ENCODE measurements around the gene TTYH3. TPM values are rescaled to one million over a fixed set of nuclear protein-coding genes. Genes with fewer than 3 reads are reported as not detected.

The TTYH3 gene
- total RNA-seq, 1 experiment from 2014 or later, result 178 TPM

DNA sequence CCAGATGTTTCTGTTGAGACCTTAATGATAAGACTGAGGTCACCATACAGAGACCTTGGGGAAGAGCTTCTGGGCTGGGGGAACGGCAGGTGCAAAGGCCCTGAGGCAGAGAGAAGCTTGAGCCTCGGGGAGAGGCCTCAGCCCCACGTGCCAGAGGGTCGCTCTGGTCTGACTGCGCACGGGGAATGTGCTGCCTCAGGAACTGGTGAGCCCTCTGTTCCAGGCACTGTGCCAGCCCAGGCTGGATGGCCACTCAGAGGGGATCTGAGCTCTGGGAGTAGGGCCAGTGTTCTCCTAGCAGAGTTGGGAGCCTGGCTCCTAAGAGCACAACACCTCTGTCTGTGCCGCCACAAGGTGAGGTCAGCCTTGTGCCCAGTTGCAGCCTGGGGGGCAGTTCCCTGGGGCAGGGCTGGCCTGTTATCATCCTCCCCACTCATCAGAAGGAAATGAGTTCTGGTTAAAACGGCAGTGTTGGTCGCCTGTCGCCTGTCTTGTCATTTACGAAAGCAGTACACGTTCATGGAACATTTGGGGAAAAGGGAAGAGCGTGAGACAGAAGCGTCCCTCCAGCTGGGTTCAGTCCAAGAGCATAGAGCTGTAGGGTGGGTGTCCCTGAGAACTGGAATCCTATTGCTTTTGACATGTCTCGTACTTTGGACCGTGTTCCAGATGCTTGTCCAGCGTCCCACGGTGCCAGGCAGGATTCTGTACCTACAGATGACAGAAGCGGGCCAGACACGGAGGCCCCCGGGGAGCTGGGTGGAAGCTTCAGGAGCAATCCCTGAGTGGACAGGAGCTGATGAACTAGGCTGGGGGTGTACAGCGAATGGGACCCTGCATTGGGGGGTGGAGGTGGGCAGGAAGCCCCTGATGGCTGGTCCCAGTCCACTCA is 4.3 kb downstream of the TTYH3 start:
- ChIA-PET CTCF (interaction anchor here (0.9 to 1.2 kb wide), 2 partner anchors 9 to 35 kb away, joined by 3 to 4 read pairs; no protein-coding TSS in a partner anchor), POLR2A (interaction anchor here (0.6 to 1.5 kb wide), 2 partner anchors 9 to 86 kb away, joined by 3 to 5 read pairs; no protein-coding TSS in a partner anchor)
- Mint-ChIP-seq H3K4me3 (peak overlapping the region; percentile 23; the same call in 1 of the 2 replicates), H3K36me3 (no peaks in the 10 kb centered on the region), H3K27ac (peak overlapping the region; percentile 83), H3K4me1 (peaks cover 26% of the 10 kb centered on the region), H3K27me3 (ENCODE audit: low read depth) (no peaks in the 10 kb centered on the region), H3K9me3 (no peaks in the 10 kb centered on the region)
- TF ChIP-seq KAT7 (CRISPR knock-in tag; IDR thresholded peaks at IDR 0.05; ENCODE audit: borderline replicate concordance) (no peak), SOX15 (CRISPR knock-in tag; IDR thresholded peaks at IDR 0.05) (no peak), NR1H2 (CRISPR knock-in tag; IDR thresholded peaks at IDR 0.05) (no peak), JUN (CRISPR knock-in tag; IDR thresholded peaks at IDR 0.05) (no peak), JAZF1 (CRISPR knock-in tag; IDR thresholded peaks at IDR 0.05) (no peak), ZNF532 (CRISPR knock-in tag; IDR thresholded peaks at IDR 0.05; ENCODE audit: borderline replicate concordance) (no peak), HMGA2 (CRISPR knock-in tag; IDR thresholded peaks at IDR 0.05) (no peak), MYBL2 (CRISPR knock-in tag; IDR thresholded peaks at IDR 0.05) (no peak), ZNF232 (CRISPR knock-in tag; IDR thresholded peaks at IDR 0.05) (no peak)
- TF ChIP-seq, protein P1, sequence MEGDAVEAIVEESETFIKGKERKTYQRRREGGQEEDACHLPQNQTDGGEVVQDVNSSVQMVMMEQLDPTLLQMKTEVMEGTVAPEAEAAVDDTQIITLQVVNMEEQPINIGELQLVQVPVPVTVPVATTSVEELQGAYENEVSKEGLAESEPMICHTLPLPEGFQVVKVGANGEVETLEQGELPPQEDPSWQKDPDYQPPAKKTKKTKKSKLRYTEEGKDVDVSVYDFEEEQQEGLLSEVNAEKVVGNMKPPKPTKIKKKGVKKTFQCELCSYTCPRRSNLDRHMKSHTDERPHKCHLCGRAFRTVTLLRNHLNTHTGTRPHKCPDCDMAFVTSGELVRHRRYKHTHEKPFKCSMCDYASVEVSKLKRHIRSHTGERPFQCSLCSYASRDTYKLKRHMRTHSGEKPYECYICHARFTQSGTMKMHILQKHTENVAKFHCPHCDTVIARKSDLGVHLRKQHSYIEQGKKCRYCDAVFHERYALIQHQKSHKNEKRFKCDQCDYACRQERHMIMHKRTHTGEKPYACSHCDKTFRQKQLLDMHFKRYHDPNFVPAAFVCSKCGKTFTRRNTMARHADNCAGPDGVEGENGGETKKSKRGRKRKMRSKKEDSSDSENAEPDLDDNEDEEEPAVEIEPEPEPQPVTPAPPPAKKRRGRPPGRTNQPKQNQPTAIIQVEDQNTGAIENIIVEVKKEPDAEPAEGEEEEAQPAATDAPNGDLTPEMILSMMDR (IDR thresholded peaks at IDR 0.05), result no peak
- TF ChIP-seq, protein P2, sequence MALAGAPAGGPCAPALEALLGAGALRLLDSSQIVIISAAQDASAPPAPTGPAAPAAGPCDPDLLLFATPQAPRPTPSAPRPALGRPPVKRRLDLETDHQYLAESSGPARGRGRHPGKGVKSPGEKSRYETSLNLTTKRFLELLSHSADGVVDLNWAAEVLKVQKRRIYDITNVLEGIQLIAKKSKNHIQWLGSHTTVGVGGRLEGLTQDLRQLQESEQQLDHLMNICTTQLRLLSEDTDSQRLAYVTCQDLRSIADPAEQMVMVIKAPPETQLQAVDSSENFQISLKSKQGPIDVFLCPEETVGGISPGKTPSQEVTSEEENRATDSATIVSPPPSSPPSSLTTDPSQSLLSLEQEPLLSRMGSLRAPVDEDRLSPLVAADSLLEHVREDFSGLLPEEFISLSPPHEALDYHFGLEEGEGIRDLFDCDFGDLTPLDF (CRISPR knock-in tag; IDR thresholded peaks at IDR 0.05), result no peak
- TF ChIP-seq, protein P3, sequence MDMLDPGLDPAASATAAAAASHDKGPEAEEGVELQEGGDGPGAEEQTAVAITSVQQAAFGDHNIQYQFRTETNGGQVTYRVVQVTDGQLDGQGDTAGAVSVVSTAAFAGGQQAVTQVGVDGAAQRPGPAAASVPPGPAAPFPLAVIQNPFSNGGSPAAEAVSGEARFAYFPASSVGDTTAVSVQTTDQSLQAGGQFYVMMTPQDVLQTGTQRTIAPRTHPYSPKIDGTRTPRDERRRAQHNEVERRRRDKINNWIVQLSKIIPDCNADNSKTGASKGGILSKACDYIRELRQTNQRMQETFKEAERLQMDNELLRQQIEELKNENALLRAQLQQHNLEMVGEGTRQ (CRISPR knock-in tag; IDR thresholded peaks at IDR 0.05), result no peak
- ATAC-seq, result no peak
- no peak for DNase-seq (ENCODE audit: low spot score)

DNA sequence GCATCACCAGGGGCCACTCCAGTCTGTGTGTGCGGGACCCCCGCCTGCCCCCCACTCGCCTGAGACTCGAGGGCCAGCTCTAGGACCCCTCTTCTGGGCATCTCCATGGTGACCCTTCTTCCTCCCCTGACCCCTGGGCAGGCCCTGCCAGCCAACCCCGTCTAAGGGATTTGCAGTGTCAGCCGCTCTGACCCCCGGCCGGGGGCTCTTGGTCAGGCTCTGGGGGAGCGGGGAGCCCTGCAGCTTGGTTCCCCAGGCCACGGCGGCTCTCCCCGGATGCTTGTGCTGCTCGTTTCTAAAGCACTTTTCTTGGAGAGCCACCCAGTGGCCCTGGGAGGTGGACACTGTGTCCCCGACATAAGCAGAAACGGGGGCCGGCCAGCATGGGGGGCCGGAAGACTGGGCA is 5.3 kb downstream of the TTYH3 start:
- Mint-ChIP-seq H3K27ac (peak overlapping the region; percentile 27; the same call in 1 of the 2 replicates), H3K36me3 (no peaks in the 10 kb centered on the region), H3K4me3 (no peak overlapping the region), H3K27me3 (ENCODE audit: low read depth) (no peaks in the 10 kb centered on the region), H3K9me3 (no peaks in the 10 kb centered on the region), H3K4me1 (peaks cover 26% of the 10 kb centered on the region)
- ATAC-seq (no peak), DNase-seq (ENCODE audit: low spot score) (no peak)
- CTCF ChIA-PET, result interaction anchor here (0.9 to 1.4 kb wide), 2 partner anchors 29 to 36 kb away, joined by 3 to 4 read pairs; no protein-coding TSS in a partner anchor
- POLR2A ChIA-PET, result interaction anchor here (0.6 kb wide), 1 partner anchor 87 kb away, joined by 5 read pairs; no protein-coding TSS in a partner anchor
- TF ChIP-seq SOX15 (CRISPR knock-in tag; IDR thresholded peaks at IDR 0.05), result no peak
- TF ChIP-seq, protein P4, sequence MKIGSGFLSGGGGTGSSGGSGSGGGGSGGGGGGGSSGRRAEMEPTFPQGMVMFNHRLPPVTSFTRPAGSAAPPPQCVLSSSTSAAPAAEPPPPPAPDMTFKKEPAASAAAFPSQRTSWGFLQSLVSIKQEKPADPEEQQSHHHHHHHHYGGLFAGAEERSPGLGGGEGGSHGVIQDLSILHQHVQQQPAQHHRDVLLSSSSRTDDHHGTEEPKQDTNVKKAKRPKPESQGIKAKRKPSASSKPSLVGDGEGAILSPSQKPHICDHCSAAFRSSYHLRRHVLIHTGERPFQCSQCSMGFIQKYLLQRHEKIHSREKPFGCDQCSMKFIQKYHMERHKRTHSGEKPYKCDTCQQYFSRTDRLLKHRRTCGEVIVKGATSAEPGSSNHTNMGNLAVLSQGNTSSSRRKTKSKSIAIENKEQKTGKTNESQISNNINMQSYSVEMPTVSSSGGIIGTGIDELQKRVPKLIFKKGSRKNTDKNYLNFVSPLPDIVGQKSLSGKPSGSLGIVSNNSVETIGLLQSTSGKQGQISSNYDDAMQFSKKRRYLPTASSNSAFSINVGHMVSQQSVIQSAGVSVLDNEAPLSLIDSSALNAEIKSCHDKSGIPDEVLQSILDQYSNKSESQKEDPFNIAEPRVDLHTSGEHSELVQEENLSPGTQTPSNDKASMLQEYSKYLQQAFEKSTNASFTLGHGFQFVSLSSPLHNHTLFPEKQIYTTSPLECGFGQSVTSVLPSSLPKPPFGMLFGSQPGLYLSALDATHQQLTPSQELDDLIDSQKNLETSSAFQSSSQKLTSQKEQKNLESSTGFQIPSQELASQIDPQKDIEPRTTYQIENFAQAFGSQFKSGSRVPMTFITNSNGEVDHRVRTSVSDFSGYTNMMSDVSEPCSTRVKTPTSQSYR (CRISPR knock-in tag; IDR thresholded peaks at IDR 0.05), result no peak
- TF ChIP-seq, protein P5, sequence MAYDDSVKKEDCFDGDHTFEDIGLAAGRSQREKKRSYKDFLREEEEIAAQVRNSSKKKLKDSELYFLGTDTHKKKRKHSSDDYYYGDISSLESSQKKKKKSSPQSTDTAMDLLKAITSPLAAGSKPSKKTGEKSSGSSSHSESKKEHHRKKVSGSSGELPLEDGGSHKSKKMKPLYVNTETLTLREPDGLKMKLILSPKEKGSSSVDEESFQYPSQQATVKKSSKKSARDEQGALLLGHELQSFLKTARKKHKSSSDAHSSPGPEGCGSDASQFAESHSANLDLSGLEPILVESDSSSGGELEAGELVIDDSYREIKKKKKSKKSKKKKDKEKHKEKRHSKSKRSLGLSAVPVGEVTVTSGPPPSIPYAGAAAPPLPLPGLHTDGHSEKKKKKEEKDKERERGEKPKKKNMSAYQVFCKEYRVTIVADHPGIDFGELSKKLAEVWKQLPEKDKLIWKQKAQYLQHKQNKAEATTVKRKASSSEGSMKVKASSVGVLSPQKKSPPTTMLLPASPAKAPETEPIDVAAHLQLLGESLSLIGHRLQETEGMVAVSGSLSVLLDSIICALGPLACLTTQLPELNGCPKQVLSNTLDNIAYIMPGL (CRISPR knock-in tag; IDR thresholded peaks at IDR 0.05), result no peak
- no peak for TF ChIP-seq PREB (CRISPR knock-in tag; IDR thresholded peaks at IDR 0.05; ENCODE audit: borderline replicate concordance)
- no peak for TF ChIP-seq CDX4 (CRISPR knock-in tag; IDR thresholded peaks at IDR 0.05; ENCODE audit: borderline replicate concordance)
- TF ChIP-seq NR3C1 (CRISPR knock-in tag; conservative IDR thresholded peaks at IDR 0.05; ENCODE audit: low read depth), result no peak
